ENCODE data around the gene EBP. TPM values are rescaled to one million over a fixed set of nuclear protein-coding genes. Genes with fewer than 3 reads are reported as not detected.
A peak's percentile ranks its signal among the peaks of the same experiment; 100 is the strongest.

The EBP gene
- total RNA-seq, 1 experiment from 2014 or later: 61.7 TPM

GRCh38 chrX:48487362-48487798 is 34.2 kb upstream of the EBP start:
- DNase-seq: peak; percentile 47 to 64
- Histone ChIP-seq H3K27me3 (no peaks in the 10 kb centered on the region), H3K27ac (peak overlapping the region; percentile 78), H3K36me3 (no peaks in the 10 kb centered on the region), H3K9me3 (replicated peaks) (no peaks in the 10 kb centered on the region), H3K4me3 (no peak overlapping the region), H3K4me1 (peaks cover 3% of the 10 kb centered on the region; the same call in 1 of the 2 replicates)

GRCh38 chrX:48488034-48488433 is 33.6 kb upstream of the EBP start:
- Histone ChIP-seq H3K4me3 (no peak overlapping the region), H3K9me3 (replicated peaks) (no peaks in the 10 kb centered on the region), H3K27ac (peak overlapping the region; percentile 78), H3K27me3 (no peaks in the 10 kb centered on the region), H3K4me1 (peaks cover 3% of the 10 kb centered on the region; the same call in 1 of the 2 replicates), H3K36me3 (no peaks in the 10 kb centered on the region)
- no peak for DNase-seq

GRCh38 chrX:48489296-48489695 is 32.3 kb upstream of the EBP start:
- no peaks in the 10 kb centered on the region for H3K27me3 ChIP-seq
- peaks cover 3% of the 10 kb centered on the region; the same call in 1 of the 2 replicates for H3K4me1 ChIP-seq
- H3K27ac ChIP-seq: no peak overlapping the region
- no peaks in the 10 kb centered on the region for H3K9me3 ChIP-seq (replicated peaks)
- no peaks in the 10 kb centered on the region for H3K36me3 ChIP-seq
- no peak overlapping the region for H3K4me3 ChIP-seq
- DNase-seq: no peak

- Histone ChIP-seq H3K4me1 (peaks cover 3% of the 10 kb centered on the region; the same call in 1 of the 2 replicates), H3K36me3 (no peaks in the 10 kb centered on the region), H3K27me3 (no peaks in the 10 kb centered on the region), H3K9me3 (replicated peaks) (no peaks in the 10 kb centered on the region), H3K4me3 (no peak overlapping the region), H3K27ac (no peak overlapping the region)
- DNase-seq: no peak
These were observed 31.7 kb upstream of the EBP start for GRCh38 chrX:48489892-48490291.

- DNase-seq: no peak
- Histone ChIP-seq H3K27ac (no peak overlapping the region), H3K9me3 (replicated peaks) (no peaks in the 10 kb centered on the region), H3K27me3 (no peaks in the 10 kb centered on the region), H3K36me3 (no peaks in the 10 kb centered on the region), H3K4me1 (peaks cover 3% of the 10 kb centered on the region; the same call in 1 of the 2 replicates), H3K4me3 (no peak overlapping the region)
These were observed 30.9 kb upstream of the EBP start for GRCh38 chrX:48490661-48491060.

- Histone ChIP-seq H3K4me3 (no peak overlapping the region), H3K9me3 (replicated peaks) (no peaks in the 10 kb centered on the region), H3K27ac (no peak overlapping the region), H3K36me3 (no peaks in the 10 kb centered on the region), H3K27me3 (no peaks in the 10 kb centered on the region), H3K4me1 (peaks cover 3% of the 10 kb centered on the region; the same call in 1 of the 2 replicates)
- no peak for DNase-seq
These were observed 29.8 kb upstream of the EBP start for GRCh38 chrX:48491809-48492208.

GRCh38 chrX:48492293-48492910 is 29.2 kb upstream of the EBP start:
- Histone ChIP-seq H3K27ac (no peak overlapping the region), H3K4me1 (peaks cover 3% of the 10 kb centered on the region; the same call in 1 of the 2 replicates), H3K4me3 (no peak overlapping the region), H3K27me3 (no peaks in the 10 kb centered on the region), H3K9me3 (replicated peaks) (no peaks in the 10 kb centered on the region), H3K36me3 (no peaks in the 10 kb centered on the region)
- no peak for DNase-seq

GRCh38 chrX:48493890-48494364 is 27.7 kb upstream of the EBP start:
- Histone ChIP-seq H3K27ac (no peak overlapping the region), H3K36me3 (no peaks in the 10 kb centered on the region), H3K9me3 (replicated peaks) (no peaks in the 10 kb centered on the region), H3K4me1 (no peaks in the 10 kb centered on the region), H3K4me3 (no peak overlapping the region), H3K27me3 (no peaks in the 10 kb centered on the region)
- peak; percentile 44 to 59 for DNase-seq

- Histone ChIP-seq H3K4me1 (no peaks in the 10 kb centered on the region), H3K27me3 (no peaks in the 10 kb centered on the region), H3K4me3 (no peak overlapping the region), H3K9me3 (replicated peaks) (no peaks in the 10 kb centered on the region), H3K27ac (no peak overlapping the region), H3K36me3 (no peaks in the 10 kb centered on the region)
- no peak for DNase-seq
These were observed 24.9 kb upstream of the EBP start for GRCh38 chrX:48496660-48497059.

GRCh38 chrX:48497871-48498270 is 23.7 kb upstream of the EBP start:
- Histone ChIP-seq H3K36me3 (no peaks in the 10 kb centered on the region), H3K4me1 (no peaks in the 10 kb centered on the region), H3K27ac (no peak overlapping the region), H3K4me3 (no peak overlapping the region), H3K27me3 (no peaks in the 10 kb centered on the region), H3K9me3 (replicated peaks) (no peaks in the 10 kb centered on the region)
- DNase-seq: no peak

GRCh38 chrX:48498374-48498809 is 23.2 kb upstream of the EBP start:
- no peak overlapping the region for H3K27ac ChIP-seq
- no peaks in the 10 kb centered on the region for H3K36me3 ChIP-seq
- H3K9me3 ChIP-seq (replicated peaks): no peaks in the 10 kb centered on the region
- no peak for DNase-seq
- no peaks in the 10 kb centered on the region for H3K4me1 ChIP-seq
- H3K4me3 ChIP-seq: no peak overlapping the region
- H3K27me3 ChIP-seq: no peaks in the 10 kb centered on the region

- no peaks in the 10 kb centered on the region for H3K36me3 ChIP-seq
- no peaks in the 10 kb centered on the region for H3K9me3 ChIP-seq (replicated peaks)
- H3K4me3 ChIP-seq: no peak overlapping the region
- DNase-seq: no peak
- no peak overlapping the region for H3K27ac ChIP-seq
- H3K4me1 ChIP-seq: no peaks in the 10 kb centered on the region
- H3K27me3 ChIP-seq: no peaks in the 10 kb centered on the region
These were observed 17.3 kb upstream of the EBP start for GRCh38 chrX:48504261-48504660.

GRCh38 chrX:48505481-48505880 is 16.1 kb upstream of the EBP start:
- no peak for DNase-seq
- Histone ChIP-seq H3K4me3 (no peak overlapping the region), H3K27ac (no peak overlapping the region)

GRCh38 chrX:48507246-48507645 is 14.4 kb upstream of the EBP start:
- Histone ChIP-seq H3K9me3 (replicated peaks) (no peaks in the 10 kb centered on the region), H3K4me3 (no peak overlapping the region), H3K4me1 (no peaks in the 10 kb centered on the region), H3K27ac (no peak overlapping the region), H3K27me3 (no peaks in the 10 kb centered on the region), H3K36me3 (no peaks in the 10 kb centered on the region)
- no peak for DNase-seq

More at GRCh38 chrX:48505481-48505880, 16.1 kb upstream of the EBP start:
- Histone ChIP-seq H3K36me3 (no peaks in the 10 kb centered on the region), H3K4me1 (no peaks in the 10 kb centered on the region), H3K27me3 (no peaks in the 10 kb centered on the region), H3K9me3 (replicated peaks) (no peaks in the 10 kb centered on the region)

- Histone ChIP-seq H3K4me1 (no peaks in the 10 kb centered on the region), H3K9me3 (replicated peaks) (no peaks in the 10 kb centered on the region), H3K27me3 (no peaks in the 10 kb centered on the region), H3K4me3 (peak within 1 kb of the TSS; percentile 74), H3K27ac (peak within 1 kb of the TSS; percentile 45; the same call in 1 of the 2 replicates), H3K36me3 (no peaks in the 10 kb centered on the region)
- DNase-seq: peak; percentile 75 to 81
These were observed 13.0 kb upstream of the EBP start, which contains the start of gene PORCN for GRCh38 chrX:48508400-48509244. PORCN (plus strand) TSS chrX:48508992; CDS start chrX:48509821, 829 bp downstream.
